ENCODE results near the gene TAF1B. TPM values are rescaled to one million over a fixed set of nuclear protein-coding genes. Genes with fewer than 3 reads are reported as not detected.

The TAF1B gene
- total RNA-seq, 3 donors from 2014 or later, result 17.0 to 21.6 (median 20.3) TPM

DNA sequence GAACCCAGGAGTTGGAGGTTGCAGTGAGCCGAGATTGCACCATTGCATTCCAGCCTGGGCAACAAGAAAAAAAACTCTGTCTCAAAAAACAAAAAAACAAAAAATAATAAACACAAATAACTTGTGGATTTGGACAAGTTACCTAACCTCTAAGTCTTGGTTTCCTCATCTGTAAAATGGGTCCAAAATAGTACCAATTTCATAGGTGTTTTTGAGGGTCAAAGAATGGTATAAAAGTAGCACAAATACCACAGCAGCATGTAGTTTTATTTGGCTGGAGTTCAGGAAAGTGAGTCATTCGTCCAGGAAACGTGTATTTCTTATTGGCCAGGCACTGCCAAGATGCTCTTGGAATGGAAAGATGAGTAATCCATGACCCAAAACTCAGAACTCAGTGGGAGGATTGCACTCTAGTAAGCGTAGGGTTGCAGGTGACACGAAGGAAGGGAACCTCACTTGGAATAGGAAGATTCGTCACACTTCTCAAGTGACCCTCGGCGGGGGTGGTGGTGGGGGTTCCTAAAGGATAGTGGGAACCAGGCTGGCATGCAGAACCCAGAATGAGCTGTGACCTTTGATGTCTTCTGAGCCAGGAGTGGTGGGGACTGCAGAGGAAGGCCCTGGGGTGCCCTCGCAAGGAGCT, 132.7 kb downstream of the TAF1B start:
- Histone ChIP-seq H3K27ac (peak overlapping the region; percentile 74 to 81), H3K9me3 (no peaks in the 10 kb centered on the region), H3K4me3 (no peak overlapping the region), H3K4me1 (peaks cover 4 to 16% of the 10 kb centered on the region in 2 donors), H3K36me3 (no peaks in the 10 kb centered on the region), H3K27me3 (no peaks in the 10 kb centered on the region)
- TF ChIP-seq POLR2AphosphoS5 (IDR thresholded peaks at IDR 0.05), result peak in 1 of 3 donors; percentile 46
- TF ChIP-seq, protein P1, sequence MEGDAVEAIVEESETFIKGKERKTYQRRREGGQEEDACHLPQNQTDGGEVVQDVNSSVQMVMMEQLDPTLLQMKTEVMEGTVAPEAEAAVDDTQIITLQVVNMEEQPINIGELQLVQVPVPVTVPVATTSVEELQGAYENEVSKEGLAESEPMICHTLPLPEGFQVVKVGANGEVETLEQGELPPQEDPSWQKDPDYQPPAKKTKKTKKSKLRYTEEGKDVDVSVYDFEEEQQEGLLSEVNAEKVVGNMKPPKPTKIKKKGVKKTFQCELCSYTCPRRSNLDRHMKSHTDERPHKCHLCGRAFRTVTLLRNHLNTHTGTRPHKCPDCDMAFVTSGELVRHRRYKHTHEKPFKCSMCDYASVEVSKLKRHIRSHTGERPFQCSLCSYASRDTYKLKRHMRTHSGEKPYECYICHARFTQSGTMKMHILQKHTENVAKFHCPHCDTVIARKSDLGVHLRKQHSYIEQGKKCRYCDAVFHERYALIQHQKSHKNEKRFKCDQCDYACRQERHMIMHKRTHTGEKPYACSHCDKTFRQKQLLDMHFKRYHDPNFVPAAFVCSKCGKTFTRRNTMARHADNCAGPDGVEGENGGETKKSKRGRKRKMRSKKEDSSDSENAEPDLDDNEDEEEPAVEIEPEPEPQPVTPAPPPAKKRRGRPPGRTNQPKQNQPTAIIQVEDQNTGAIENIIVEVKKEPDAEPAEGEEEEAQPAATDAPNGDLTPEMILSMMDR (IDR thresholded peaks at IDR 0.05), result no peak
- no peak for TF ChIP-seq POLR2A (IDR thresholded peaks at IDR 0.05)
- intact Hi-C loops (cut with DNase I; ENCODE audit: low total_unique reads), result no loop called here
- no peak for DNase-seq (ENCODE audit: low spot score in 2 of 2)

DNA sequence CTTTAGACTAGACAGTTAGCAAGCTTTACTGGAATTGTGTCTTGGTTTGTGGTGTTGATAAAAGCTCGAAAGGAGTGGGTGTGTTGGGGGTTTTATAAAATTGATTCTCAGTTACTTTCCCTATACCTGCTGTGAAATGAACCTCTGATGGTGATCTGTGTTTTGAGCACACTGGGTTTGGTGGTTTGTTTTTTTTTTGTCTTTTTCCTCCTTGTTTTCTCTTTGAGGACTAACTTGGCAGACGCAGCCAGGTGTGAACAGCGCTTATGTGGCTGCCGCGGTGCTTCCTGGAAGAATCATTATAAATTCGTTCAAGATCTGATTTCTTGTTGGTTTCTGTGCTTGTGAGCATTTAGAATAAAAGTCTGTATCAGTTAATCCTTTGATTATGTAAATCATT, 136.7 kb downstream of the TAF1B start:
- intact Hi-C loops (cut with DNase I; ENCODE audit: low total_unique reads), result loop anchor here (5.0 kb wide), 1 partner anchor 62 kb away; the partner anchor contains the start of gene KLF11
- Histone ChIP-seq H3K4me3 (no peak overlapping the region), H3K36me3 (no peaks in the 10 kb centered on the region), H3K27ac (peak overlapping the region in 1 of 2 donors; percentile 52), H3K27me3 (no peaks in the 10 kb centered on the region), H3K4me1 (peaks cover 4 to 8% of the 10 kb centered on the region in 2 donors), H3K9me3 (no peaks in the 10 kb centered on the region)
- no peak for DNase-seq (ENCODE audit: low spot score in 2 of 2)
- TF ChIP-seq POLR2AphosphoS5 (IDR thresholded peaks at IDR 0.05) (no peak), POLR2A (IDR thresholded peaks at IDR 0.05) (no peak)
- TF ChIP-seq, protein P1 (IDR thresholded peaks at IDR 0.05), result no peak

DNA sequence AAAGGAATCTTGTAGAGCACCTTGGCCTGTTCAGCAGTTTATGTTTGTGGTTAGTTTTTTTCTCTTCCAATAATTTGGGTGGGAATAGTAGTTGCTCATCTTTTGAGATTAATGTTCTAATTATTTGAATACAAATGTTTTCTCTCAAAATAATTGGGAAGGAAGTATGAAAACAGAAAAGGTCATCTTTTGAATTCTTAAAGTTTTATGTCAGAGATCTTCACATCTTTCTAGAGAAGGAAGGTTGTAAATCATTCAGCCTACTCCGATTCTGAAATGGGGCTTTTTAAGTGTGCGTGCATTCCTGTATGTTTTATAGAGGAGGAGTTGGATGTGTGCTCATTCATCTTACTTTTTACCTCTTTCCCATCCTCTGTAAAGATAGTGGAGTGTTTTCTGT, 137.2 kb downstream of the TAF1B start:
- peaks cover 4 to 8% of the 10 kb centered on the region in 2 donors for H3K4me1 ChIP-seq
- DNase-seq (ENCODE audit: low spot score in 2 of 2), result no peak
- no peak overlapping the region for H3K4me3 ChIP-seq
- no peaks in the 10 kb centered on the region for H3K36me3 ChIP-seq
- no peaks in the 10 kb centered on the region for H3K27me3 ChIP-seq
- intact Hi-C loops (cut with DNase I; ENCODE audit: low total_unique reads), result loop anchor here (5.0 kb wide), 1 partner anchor 62 kb away; the partner anchor contains the start of gene KLF11
- TF ChIP-seq POLR2A (IDR thresholded peaks at IDR 0.05) (no peak), POLR2AphosphoS5 (IDR thresholded peaks at IDR 0.05) (no peak)
- TF ChIP-seq, protein P1 (IDR thresholded peaks at IDR 0.05), result no peak
- peak overlapping the region; percentile 50 to 52 for H3K27ac ChIP-seq
- no peaks in the 10 kb centered on the region for H3K9me3 ChIP-seq

DNA sequence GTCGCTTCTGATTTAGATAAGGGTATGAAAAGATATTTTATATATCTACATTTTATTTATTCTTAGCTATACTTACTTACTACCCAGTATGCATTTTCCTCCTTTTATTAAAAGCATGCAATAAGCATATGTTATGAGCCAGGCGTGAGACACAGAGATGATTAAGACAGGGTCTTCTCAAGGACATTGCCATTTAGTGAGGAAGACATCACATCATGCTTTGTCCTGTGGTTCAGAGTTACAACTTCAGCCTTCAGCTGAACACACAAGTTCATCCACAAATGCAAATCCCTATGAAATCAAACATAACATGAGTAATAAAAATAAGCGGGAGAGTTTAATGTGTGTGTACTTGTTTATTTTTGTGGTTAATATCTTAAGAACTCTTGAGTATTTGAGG, 138.4 kb downstream of the TAF1B start:
- intact Hi-C loops (cut with DNase I; ENCODE audit: low total_unique reads), result loop anchor here (1.0 to 5.0 kb wide), 2 partner anchors 38 to 61 kb away; partner anchors contain the start of gene KLF11
- no peaks in the 10 kb centered on the region for H3K9me3 ChIP-seq
- H3K36me3 ChIP-seq, result no peaks in the 10 kb centered on the region
- no peak overlapping the region for H3K4me3 ChIP-seq
- no peaks in the 10 kb centered on the region for H3K27me3 ChIP-seq
- peaks cover 0 to 8% of the 10 kb centered on the region in 2 donors for H3K4me1 ChIP-seq
- peak overlapping the region in 1 of 2 donors; percentile 7 for H3K27ac ChIP-seq
- no peak for DNase-seq (ENCODE audit: low spot score in 2 of 2)
- TF ChIP-seq, protein P1 (IDR thresholded peaks at IDR 0.05), result no peak
- TF ChIP-seq POLR2A (IDR thresholded peaks at IDR 0.05) (no peak), POLR2AphosphoS5 (IDR thresholded peaks at IDR 0.05) (no peak)

DNA sequence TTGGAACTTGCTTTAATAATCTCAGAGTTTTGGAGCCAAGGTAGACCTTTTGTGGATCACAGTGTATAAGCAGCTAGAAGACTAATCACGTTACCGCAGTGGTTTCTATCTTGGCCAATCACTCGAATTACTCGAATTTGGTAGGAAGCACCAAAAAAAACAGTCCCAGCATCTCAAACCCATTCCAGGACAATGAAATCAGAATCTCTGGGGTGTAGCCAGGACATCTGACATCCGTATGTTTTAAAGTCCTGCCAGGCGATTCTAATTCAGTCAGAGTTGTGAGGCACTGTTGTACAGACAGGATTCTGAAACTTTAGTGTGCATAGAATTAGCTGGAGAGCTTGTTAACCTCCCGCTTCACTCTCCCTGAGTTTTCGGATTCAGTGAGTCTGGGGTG, 139.0 kb downstream of the TAF1B start:
- H3K27ac ChIP-seq, result peak overlapping the region; percentile 45 to 61

More for the DNA sequence above, 139.0 kb downstream of the TAF1B start:
- no peaks in the 10 kb centered on the region for H3K36me3 ChIP-seq
- intact Hi-C loops (cut with DNase I; ENCODE audit: low total_unique reads), result loop anchor here (1.0 to 5.0 kb wide), 2 partner anchors 37 to 60 kb away; partner anchors contain the start of gene KLF11
- H3K4me3 ChIP-seq, result no peak overlapping the region
- no peaks in the 10 kb centered on the region for H3K27me3 ChIP-seq
- H3K4me1 ChIP-seq, result peaks cover 0 to 8% of the 10 kb centered on the region in 2 donors
- no peaks in the 10 kb centered on the region for H3K9me3 ChIP-seq
- TF ChIP-seq, protein P1 (IDR thresholded peaks at IDR 0.05), result no peak
- TF ChIP-seq POLR2A (IDR thresholded peaks at IDR 0.05) (no peak), POLR2AphosphoS5 (IDR thresholded peaks at IDR 0.05) (no peak)
- no peak for DNase-seq (ENCODE audit: low spot score in 2 of 2)

Data from breast epithelium (tissue), 4 donors.